Hepatocyte (in vitro differentiated cells): ENCODE measurements around the gene SLX4. TPM values are rescaled to one million over a fixed set of nuclear protein-coding genes. Genes with fewer than 3 reads are reported as not detected.

Experiments used
- DNase-seq: peaks from one replicate; pipeline ENCODE4 v3.0.0-alpha.2; 2016; ENCODE audit warnings: low spot score
- H2AFZ ChIP-seq: fragments of 200-600 bp; sonication (generic); 2 replicates; pipeline ENCODE4 v1.6.0; 2016; ENCODE audit warnings: antibody characterized with exemption, mild to moderate bottlenecking
- H3K27ac ChIP-seq: fragments of 200-600 bp; sonication (generic); 2 replicates; pipeline ENCODE4 v1.5.1; 2016; ENCODE audit warnings: mild to moderate bottlenecking
- H3K27me3 ChIP-seq: fragments of 200-600 bp; sonication (generic); 2 replicates; pipeline ENCODE4 v1.6.1; 2016
- H3K36me3 ChIP-seq: fragments of 200-600 bp; sonication (generic); replicated peaks from 2 replicates; pipeline ENCODE4 v1.5.1; 2016; ENCODE audit warnings: low read depth; ENCODE audit not compliant: insufficient read depth
- H3K4me1 ChIP-seq: fragments of 200-600 bp; sonication (generic); 2 replicates; pipeline ENCODE4 v1.5.1; 2016; ENCODE audit warnings: mild to moderate bottlenecking, moderate library complexity; ENCODE audit not compliant: insufficient read depth
- H3K4me2 ChIP-seq: fragments of 200-600 bp; sonication (generic); 2 replicates; pipeline ENCODE4 v1.6.0; 2016
- H3K4me3 ChIP-seq: fragments of 200-600 bp; sonication (generic); 2 replicates; pipeline ENCODE4 v1.5.1; 2016; ENCODE audit warnings: mild to moderate bottlenecking
- H3K79me2 ChIP-seq: fragments of 200-600 bp; sonication (generic); 2 replicates; pipeline ENCODE4 v1.6.0; 2017; ENCODE audit warnings: mild to moderate bottlenecking
- H3K9me2 ChIP-seq: fragments of 200-600 bp; sonication (generic); replicated peaks from 2 replicates; pipeline ENCODE4 v1.6.0; 2017; ENCODE audit warnings: mild to moderate bottlenecking; ENCODE audit not compliant: insufficient read depth
- H3K9me3 ChIP-seq: fragments of 200-600 bp; sonication (generic); 2 replicates; pipeline ENCODE4 v1.5.1; 2016; ENCODE audit warnings: low read depth, mild to moderate bottlenecking
- H4K20me1 ChIP-seq: fragments of 200-600 bp; sonication (generic); 2 replicates; pipeline ENCODE4 v1.6.0; 2016; ENCODE audit warnings: mild to moderate bottlenecking; ENCODE audit not compliant: insufficient read depth, poor library complexity, severe bottlenecking
- CTCF ChIP-seq: fragments of 200-600 bp; sonication (generic); IDR thresholded peaks from 2 replicates; pipeline ENCODE4 v1.5.1; 2016; ENCODE audit warnings: antibody characterized with exemption, mild to moderate bottlenecking; ENCODE audit not compliant: poor library complexity
- EZH2 ChIP-seq: fragments of 200-600 bp; sonication (generic); IDR thresholded peaks from 2 replicates; pipeline ENCODE4 v1.6.1; 2016; ENCODE audit warnings: antibody characterized with exemption, mild to moderate bottlenecking, borderline replicate concordance
- EZH2phosphoT487 ChIP-seq: fragments of 200-600 bp; sonication (generic); IDR thresholded peaks from one replicate; pipeline ENCODE4 v1.6.1; 2018; ENCODE audit warnings: antibody characterized with exemption, mild to moderate bottlenecking, low read depth, moderate library complexity; ENCODE audit not compliant: unreplicated experiment, severe bottlenecking
- WGBS: methylation state at CpG from one replicate; pipeline ENCODE4 v1.1.6; 2016; ENCODE audit warnings: low lambda C conversion rate; ENCODE audit errors: missing lambda C conversion rate; 5-methylcytosine and 5-hydroxymethylcytosine counted together
- polyA plus RNA-seq: library from polyadenylated mRNA; unstranded; fragments of >200 nt; fragmentation: Nextera tagmentation; extraction: Ambion mirVana; gene quantifications from 2 replicates; pipeline ENCODE4 v1.2.1, GENCODE V29; 2016
- total RNA-seq: library from RNA; depleted of rRNA; stranded (reverse); fragments of >200 nt; gene quantifications from 2 replicates; pipeline ENCODE4 v1.2.3, GENCODE V29; 2014

The SLX4 gene
- total and polyA plus RNA-seq, 2 experiments from 2014 or later = 1.9 to 4.6 TPM

GRCh38 chr16:3646348-3646920 lies 35.0 kb upstream of the SLX4 start:
- Histone ChIP-seq H3K4me1 (peaks cover 48% of the 10 kb centered on the region), H3K9me2 (no peaks in the 10 kb centered on the region), H3K27ac (peak overlapping the region; percentile 94), H3K4me2 (peak overlapping the region; percentile 48), H3K9me3 (no peaks in the 10 kb centered on the region), H3K36me3 (no peaks in the 10 kb centered on the region), H3K4me3 (no peak overlapping the region), H3K27me3 (no peaks in the 10 kb centered on the region), H4K20me1 (no peaks in the 10 kb centered on the region), H3K79me2 (peaks cover 36% of the 10 kb centered on the region), H2AFZ (no peak overlapping the region)
- peak; percentile 87 for DNase-seq
- 53% methylated on average over 15 of the region's 15 CpGs for WGBS
- TF ChIP-seq CTCF = no peak
- no peak for TF ChIP-seq EZH2
- TF ChIP-seq EZH2phosphoT487 = no peak

GRCh38 chr16:3645504-3646347 lies 34.3 kb upstream of the SLX4 start:
- peak overlapping the region; percentile 55 for H3K4me2 ChIP-seq
- WGBS = 38% methylated on average over 19 of the region's 19 CpGs
- TF ChIP-seq EZH2 (no peak), CTCF (no peak), EZH2phosphoT487 (no peak)
- H2AFZ ChIP-seq = no peak overlapping the region
- H4K20me1 ChIP-seq = no peaks in the 10 kb centered on the region
- H3K27ac ChIP-seq = peak overlapping the region; percentile 94
- no peaks in the 10 kb centered on the region for H3K9me3 ChIP-seq
- peak; percentile 73 for DNase-seq
- no peaks in the 10 kb centered on the region for H3K27me3 ChIP-seq
- H3K9me2 ChIP-seq = no peaks in the 10 kb centered on the region
- H3K36me3 ChIP-seq = no peaks in the 10 kb centered on the region
- peaks cover 51% of the 10 kb centered on the region for H3K4me1 ChIP-seq
- peaks cover 43% of the 10 kb centered on the region for H3K79me2 ChIP-seq
- H3K4me3 ChIP-seq = no peak overlapping the region

GRCh38 chr16:3645108-3645503 lies 33.7 kb upstream of the SLX4 start:
- WGBS = 54% methylated on average over 6 of the region's 6 CpGs

More at GRCh38 chr16:3645108-3645503, 33.7 kb upstream of the SLX4 start:
- TF ChIP-seq EZH2phosphoT487 (no peak), EZH2 (no peak), CTCF (no peak)
- Histone ChIP-seq H3K9me2 (no peaks in the 10 kb centered on the region), H3K27ac (peak overlapping the region; percentile 94), H3K79me2 (peaks cover 41% of the 10 kb centered on the region), H3K4me3 (no peak overlapping the region), H3K4me2 (peak overlapping the region; percentile 55), H3K36me3 (no peaks in the 10 kb centered on the region), H3K4me1 (peaks cover 56% of the 10 kb centered on the region), H3K9me3 (no peaks in the 10 kb centered on the region), H3K27me3 (no peaks in the 10 kb centered on the region), H4K20me1 (no peaks in the 10 kb centered on the region), H2AFZ (no peak overlapping the region)
- no peak for DNase-seq
